NCI-H128 (cell line): ENCODE results near the gene CDC25C.
A peak's percentile ranks its signal among the peaks of the same experiment; 100 is the strongest.
"Not testable (repeated sequence)": the region's sequence is repeated elsewhere in the genome, so short reads cannot be mapped to it uniquely, and the experiment has no call there.

Experiments
- DNase-seq: peaks from one replicate; lab custom pipeline; 2025; ENCODE audit not compliant: unreplicated experiment; lab: John Stamatoyannopoulos, UW

Gene CDC25C

DNA sequence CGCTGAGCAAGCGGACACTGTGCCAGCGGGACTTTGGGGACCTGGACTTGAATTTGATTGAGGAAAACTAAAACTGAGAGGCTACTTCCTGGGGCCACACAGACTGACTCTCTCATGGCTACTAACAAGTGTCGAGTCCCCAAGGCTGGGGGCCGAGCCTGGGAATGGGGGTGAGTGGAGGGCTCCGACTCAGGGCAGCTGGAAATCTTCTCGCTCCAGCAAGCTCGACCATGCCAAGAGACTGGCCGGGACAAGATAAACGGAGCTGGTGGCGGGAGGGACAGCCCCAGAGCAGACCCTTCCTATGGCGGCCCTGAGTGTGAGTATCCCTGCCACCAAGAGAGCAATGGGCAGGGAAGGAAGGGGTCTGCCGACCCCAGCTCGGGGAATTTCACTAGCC, 15.3 kb upstream of the CDC25C start:
- no peak for DNase-seq

DNA sequence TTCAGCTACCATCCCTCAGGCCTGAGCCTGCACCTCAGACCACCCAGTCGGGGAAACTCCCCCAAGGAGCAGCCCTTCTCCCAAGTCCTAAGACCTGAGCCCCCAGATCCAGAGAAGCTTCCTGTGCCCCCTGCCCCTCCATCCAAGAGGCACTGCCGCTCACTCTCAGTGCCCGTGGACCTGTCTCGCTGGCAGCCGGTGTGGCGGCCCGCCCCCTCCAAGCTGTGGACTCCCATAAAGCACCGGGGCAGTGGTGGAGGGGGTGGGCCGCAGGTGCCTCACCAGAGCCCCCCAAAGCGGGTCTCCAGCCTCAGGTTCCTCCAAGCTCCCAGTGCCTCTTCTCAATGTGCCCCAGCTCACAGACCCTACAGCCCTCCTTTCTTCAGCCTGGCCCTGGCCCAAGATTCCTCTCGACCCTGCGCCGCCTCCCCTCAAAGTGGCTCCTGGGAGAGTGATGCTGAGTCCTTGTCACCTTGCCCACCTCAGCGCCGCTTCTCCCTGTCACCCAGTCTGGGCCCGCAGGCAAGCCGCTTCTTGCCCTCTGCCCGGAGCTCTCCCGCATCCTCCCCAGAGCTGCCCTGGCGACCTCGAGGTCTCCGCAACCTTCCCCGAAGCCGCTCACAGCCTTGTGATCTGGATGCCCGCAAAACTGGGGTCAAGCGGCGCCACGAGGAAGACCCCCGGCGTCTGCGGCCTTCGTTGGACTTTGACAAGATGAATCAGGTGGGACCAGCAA, 13.5 kb upstream of the CDC25C start:
- DNase-seq = no peak

DNA sequence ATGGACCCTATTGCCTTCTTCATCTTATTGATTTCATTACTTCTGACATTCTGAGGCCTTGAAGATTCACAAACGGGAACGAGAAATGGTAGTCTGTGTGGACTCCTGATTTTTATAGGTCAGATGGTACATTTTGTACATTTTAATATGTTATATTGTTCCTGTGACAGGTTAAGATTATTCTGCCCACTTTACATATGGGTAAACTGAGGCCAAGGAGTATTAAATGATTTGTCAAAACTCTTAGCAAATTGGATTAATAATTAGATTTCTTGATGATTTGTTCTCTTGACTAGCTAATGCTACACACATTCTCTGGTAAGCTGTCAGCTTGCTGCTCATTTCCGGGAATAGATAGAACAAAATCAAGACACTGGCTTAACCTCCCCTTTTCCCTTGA, 8.4 kb upstream of the CDC25C start:
- no peak for DNase-seq

DNA sequence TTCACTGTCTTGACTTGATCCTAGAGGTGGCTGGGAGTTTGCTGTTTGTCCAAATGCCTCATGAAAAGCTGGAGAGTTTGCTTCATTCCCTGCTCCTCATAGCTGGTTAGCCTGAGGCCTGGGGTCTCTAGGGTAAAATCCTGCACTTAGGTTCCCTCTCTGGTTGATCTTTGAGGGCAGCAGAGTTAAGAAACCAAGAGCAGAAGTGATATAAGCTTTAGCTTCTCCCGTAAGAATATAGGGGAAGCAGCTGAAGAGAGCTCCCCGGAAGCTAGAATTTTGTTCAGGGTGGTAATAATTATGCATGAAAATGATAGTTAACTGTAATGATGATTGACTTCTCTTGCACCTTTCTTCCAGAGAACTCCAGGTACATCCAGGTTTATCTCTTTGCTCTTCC, 7.9 kb upstream of the CDC25C start:
- DNase-seq = no peak

DNA sequence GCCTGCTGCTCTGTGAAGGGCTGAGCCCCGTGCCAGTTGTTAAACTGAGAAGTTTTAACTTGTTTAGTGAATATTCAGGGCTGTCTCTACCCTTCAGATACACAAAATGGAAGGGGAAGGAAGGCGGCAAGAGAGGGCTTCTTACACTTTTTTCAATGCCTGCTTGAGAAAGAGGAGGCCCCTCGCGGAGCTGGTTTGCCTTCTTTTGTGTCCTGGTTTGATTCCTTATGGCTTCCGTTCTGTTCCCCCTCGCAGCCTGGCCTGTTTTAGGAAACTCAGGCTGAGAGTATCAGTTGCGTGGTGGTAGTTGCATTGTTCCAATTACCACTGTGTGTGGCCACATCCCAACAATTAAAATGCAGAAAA, 7.5 kb upstream of the CDC25C start:
- DNase-seq = no peak

DNA sequence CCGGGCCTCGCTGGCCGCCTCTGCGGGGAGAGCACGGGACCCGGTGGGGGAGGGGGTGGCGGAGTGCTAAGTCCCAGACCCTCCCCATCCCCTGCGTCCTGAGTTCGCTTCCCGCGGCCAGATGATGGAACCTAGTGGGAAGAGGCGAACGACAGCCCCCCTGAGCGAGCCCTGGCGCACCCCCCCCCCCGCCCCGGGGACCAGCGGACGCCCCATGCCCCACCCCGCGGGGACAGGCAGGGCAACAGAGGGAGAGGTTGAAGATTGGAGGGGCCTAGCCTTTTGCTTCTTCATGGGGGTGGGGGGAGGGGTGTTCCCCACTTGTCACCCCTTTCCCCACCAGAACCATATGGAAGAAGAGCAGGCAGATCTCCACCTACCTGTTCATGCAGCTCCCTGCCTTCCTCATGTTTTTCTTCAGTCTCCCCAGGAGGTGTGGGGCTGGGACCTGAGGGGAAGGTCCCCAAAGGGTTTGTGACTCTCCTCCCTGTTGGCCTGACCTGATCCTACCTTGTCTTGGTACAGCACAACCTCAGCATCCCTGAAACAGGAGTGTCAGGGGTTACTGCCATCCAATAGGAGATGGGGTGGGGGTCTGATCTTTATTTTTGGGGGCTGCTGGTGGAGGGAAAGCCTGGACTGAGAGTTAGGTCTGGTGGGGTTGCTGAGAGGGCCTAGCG, 6.9 kb upstream of the CDC25C start:
- DNase-seq = no peak

DNA sequence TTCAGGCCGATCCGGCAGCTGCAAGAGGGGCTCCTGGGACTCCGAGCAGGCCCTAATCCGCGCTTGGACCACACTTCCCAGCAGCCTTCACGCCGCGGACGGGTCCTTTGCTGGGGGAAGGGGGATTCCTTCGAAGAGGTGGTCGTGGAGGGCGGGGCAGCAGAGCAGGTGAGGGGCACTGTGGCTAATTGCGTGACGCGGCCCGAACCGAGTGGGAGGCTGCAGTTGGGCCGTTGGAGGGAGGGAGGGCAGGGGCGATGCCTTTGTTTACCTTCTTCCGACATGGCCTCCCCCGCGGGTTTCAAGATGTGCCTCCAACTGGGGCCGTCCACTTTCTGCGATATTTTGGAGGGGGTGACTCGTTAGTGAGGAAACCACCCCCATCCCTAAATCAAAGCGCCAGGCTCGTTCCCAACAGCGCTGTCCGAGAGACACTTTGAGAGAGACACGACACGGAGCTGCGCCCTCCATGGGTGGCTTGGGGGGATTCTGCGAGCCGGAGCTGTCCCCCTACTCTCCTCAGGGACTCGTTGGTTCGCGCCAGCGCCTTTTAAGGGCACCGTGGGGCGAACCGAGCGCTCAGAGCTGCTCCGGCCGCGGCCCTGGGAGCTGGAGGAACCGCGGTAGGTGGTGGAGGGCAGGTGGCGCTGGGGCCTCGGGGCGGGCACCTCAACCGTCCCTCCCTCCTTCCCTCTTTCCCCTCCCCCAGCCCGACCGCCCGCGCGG, 6.2 kb upstream of the CDC25C start, which contains the start of gene FAM53C:
Gene FAM53C, plus strand, starts transcription at position 582 of the 726 bp plus-strand sequence. CDS start 3,070 bp downstream, outside the sequence.
- DNase-seq = peak; percentile 74

DNA sequence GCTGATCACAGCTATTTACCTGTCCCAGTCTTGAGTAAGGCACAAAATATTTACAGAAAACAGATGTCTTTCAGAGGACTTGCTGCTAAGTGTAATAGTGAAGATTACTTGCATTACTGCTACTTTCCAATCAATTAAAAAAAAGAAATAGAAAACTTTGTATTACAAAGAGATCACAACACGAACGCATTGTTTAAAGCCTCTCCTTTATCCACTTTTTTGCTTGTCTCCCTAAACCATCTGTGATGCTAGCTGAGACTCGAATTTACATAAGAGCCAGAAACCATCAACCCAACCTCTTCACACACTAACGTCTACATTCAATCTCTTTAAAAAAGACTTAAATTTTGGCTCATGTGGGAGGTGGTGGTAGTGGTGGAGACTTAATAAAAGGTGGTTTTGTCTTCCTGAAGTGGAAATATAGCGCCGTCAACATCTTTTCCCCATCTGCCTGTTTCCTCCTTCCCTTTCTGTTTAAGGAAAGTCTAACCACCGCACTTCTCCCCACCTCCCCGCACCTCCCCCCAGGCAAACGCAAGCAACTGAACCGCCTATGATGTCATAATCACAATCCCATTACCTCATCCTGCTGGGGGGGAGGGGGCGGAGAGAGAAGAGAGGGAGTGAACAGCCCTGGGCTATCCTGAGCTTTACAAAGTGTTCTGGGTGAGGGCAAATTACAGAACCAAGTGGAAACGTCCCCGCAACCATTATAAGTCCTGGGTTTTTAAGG, 5.5 kb upstream of the CDC25C start:
- no peak for DNase-seq

DNA sequence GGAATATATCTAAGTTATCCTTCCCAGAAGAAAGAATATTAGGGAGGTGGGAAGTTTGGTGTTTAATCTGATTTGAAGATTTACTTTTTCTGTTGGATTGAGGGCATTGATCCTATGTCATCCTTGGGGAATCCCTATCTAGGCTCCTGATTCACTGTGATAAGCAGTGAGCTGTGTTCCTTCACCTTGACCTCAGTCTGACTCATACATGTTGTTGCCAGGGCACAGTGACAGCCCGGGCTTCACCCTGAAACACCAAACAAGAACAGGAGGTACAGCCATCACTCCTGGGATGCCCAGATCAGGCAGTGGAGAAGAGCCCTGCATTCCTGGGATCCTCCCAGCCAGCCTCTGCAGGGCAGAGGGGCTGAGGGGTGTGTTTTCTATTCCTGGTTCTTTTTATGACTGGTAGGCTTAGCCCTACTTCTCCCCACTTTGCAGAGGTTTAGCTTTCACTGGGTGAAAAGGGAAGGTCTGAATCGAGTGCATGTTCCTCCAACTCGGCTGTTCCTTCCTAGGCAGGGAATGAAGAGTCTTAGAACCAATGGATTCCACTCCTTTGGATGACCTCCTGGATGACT, 3.4 kb upstream of the CDC25C start:
- DNase-seq = no peak

DNA sequence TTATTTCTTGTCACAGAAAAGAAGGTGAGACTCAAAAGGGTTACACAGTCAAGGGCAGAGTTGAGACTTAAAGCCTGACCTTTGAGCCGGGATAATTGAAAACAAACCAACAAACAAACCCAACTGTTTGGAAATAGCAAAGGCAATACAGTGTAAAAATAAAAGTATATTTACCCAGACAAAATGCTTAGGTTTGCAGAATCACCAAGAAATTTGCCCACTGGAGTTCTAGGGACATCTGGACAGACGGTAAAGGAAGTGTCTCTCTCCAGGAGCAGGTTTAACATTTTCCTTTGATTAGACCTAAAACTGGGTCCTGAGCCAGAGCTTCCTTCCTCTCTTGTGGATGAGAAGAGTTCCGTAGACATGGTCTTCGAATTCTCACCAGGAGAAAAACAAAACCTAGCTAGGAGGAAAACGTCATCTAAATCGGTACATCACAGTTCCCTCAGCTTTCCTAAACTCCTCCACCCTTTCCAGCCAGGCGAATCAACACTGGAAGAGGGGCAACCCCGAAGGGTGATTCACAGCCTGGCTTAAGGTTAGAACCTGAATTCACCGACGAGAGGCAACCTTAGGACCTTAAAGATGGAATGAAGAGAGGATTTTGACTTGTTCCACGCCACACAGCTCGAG, 673 bp downstream of the CDC25C start:
- DNase-seq = no peak

DNA sequence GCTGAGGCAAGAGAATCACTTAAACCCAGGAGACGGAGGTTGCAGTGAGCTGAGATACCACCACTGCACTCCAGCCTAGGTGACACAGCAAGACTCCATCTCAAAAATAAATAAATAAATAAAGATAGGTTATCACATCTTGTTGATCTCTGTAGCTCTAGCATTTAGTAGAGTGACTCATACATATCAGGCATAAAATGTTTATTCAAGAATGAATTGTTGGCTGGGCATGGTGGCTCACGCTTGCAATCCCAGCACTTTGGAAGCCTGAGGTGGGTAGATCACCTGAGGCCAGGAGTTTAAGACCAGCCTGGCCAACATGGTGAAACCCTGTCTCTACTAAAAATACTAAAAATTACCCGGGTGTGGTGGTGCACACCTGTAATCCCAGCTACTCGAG, 13.4 kb downstream of the CDC25C start:
- not testable (repeated sequence) for DNase-seq

DNA sequence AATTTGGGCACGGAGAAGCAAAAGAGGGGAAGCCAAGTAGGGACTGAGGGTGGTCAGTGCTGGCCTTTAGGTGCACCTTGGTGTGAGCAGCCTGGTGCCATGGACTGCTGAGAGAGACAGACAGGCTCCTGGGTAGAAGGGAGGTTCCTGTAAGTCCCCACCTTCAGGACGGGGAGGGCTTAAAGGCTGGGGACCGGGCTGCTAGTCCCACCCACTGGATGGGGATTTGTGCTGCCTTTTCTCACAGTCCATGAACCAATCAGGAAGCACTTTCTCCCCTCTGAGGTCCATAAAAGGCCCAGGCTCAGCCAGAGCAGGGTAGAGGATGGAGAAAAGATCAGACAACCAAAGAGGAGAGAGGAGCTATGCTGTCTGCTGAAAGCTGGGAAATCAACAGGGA, 15.2 kb downstream of the CDC25C start:
- no peak for DNase-seq

DNA sequence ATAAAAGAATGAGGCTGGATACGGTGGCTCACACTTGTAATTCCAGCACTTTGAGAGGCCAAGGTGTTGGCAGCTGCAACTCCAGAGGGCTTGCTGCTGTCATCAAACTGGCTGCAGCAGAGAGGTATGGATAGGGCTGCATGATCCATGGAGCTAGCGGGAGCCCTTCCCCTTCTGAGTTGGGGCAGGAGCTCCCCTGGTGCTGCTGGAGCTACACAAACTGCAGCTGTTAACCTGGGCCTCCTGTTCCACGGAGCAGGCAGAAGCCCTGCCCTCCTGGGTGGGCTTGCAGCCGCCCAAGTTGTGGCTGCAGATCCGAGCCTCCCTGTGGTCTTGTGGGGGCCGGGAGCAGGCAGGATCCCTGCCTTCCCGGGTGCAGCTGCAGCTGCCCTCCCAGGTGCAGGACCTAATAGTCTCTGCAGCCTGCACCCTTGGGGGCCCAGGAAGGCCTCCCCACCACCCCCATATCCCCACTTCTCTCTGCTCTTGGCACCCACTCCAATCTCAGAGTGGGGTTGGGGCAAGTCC, 15.8 kb downstream of the CDC25C start:
- DNase-seq = no peak

DNA sequence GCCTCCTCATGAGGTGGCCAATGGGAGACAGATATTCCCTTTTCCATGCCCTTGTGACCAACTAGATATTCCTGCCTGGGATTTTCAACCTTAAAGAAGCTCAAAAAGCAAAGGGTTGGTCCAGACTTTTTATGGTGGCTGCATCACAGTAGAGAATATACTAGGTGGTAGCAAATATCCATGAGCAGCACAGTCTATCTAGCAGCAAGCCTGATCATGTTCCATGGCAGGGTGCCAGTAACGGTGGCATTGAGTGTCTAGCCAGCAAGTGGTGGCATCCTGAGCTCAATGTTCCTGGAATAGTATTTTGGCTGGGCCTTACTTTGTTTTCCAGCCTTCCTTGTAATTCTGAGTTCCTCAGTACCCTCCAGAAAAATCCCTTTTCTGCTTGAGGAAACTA, 25.8 kb downstream of the CDC25C start:
- DNase-seq = no peak

DNA sequence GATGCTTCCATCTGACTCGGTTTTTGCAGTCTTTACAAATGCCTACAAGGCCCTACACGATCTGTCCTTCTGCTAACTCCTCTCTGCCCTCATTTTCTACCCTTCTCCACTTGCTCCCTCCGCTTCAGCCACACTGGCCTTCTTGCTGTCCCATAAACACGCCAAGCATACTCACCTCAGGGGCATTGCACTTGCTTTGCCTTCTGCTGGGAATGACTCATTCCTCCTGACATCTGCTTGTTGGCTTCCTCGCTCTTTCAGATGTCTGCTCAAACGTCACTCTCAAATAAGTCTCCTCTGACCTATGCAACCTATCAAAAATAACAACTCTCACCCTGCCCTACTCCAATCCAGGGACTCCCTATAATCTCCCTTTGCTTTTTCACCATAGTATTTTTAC, 28.2 kb downstream of the CDC25C start:
- DNase-seq = no peak

DNA sequence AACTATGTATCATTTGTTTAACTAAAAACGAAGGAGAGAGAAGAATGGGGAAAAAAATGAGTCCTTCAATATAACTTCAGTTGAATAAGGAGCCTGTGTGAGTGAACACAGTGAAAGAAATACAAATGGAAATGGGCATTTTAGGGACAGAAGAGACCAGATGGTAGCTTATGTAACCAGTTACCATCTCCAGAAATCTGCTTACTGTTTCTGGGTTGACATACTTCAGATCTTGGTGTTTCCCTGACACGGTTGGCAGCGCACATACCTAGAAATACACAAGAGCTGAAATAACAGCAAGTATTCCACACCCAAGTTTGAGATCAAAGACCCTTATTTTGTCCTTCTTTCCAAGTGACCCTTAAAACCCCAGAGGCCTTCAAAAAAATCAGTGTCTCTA, 42.3 kb downstream of the CDC25C start:
- no peak for DNase-seq

DNA sequence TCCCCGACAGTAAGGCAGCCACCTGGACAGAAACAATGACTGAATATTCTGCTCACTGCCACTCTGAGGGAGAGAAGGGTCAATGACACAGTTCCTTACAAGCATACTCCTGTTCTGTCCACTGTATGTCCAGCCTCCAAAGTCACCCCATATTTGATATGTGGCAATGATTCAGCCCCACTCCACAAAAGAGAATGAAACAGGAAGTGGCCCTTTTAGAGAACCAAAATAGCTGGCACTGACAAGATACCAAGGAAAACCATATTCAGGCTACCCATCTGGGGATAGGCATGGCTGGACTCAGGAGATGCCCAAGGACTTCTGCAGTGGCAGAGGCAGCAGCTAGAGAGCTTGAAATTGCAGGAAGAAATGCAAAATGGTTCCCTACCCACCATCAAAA, 44.4 kb downstream of the CDC25C start:
- DNase-seq = no peak

DNA sequence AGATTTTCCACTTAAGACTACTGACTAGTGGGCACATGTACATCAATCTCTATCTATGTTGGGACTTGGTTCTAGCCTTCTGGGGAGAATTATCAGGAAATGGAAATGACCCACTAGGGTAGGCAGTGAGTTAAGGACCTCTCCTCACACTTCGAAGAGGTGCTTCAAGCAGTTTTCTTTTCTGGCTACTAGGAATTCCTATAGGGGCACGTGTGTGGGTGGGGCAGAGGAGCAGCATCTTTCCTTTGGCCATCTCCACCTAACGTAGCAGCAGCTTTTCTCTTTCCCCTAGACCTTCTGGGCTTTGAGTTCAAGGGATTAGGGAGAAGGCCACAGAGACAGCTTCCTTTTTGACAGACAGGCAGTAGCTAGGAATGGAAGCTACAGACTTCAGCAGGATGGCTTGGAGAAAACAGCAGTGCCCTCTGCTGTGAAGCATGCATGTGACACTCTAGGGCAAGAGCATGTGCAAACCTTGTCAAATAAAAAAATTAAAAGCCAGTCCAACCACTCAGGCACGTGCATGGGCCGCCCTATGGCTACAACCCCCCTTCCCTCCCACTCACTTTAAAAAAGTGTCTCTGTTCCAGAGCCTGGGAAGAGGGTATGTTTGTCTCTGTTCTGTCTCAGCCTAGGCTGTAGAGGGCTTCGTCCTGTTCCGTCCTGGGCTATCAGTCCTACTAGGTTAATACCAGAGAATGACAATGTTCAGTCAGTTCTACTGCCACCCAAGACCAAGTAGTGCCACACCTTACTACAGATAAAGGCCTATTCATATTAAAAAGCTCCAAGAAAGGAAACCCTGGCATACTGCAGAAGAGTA, 48.5 kb downstream of the CDC25C start:
- DNase-seq = no peak

DNA sequence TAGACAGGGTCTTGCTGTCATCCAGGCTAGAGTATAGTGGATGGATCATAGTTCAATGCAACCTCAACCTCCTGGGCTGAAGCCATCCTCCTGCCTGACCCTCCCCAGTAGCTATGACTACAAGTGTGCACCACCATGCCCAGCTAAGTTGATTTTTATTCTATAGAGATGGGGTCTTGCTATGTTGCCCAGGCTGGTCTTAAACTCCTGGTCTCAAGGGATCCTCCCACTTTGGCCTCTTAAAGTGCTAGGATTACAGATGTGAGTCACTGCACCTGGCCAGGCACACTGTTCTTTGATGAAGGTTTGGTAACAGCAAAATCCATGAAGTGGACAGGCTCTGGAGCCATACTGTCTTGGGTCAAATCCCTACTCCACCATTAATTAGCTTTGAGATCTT, 50.7 kb downstream of the CDC25C start:
- no peak for DNase-seq
